SK-N-SH treated with all-trans-retinoic acid at 6 μM for 48 hours (cell line): ENCODE data around the gene MARCHF5.

Source experiments
- ATAC-seq: fragments of 200-7000 bp; cut with Tn5 transposase; 3 replicates; pipeline ENCODE4 v1.9.1; 2020; ENCODE audit warnings: mild to moderate bottlenecking, moderate library complexity
- ARNTL ChIP-seq: fragments of 450-650 bp; formaldehyde crosslinking; IDR thresholded peaks from 2 replicates; pipeline ENCODE4 v1.5.0; 2020; ENCODE audit warnings: low read depth, mild to moderate bottlenecking, moderate library complexity, borderline replicate concordance
- BACH2 ChIP-seq: fragments of 250-450 bp; sonication (Bioruptor Pico); IDR thresholded peaks from 2 replicates; pipeline ENCODE4 v1.9.0; 2021; ENCODE audit warnings: mild to moderate bottlenecking, borderline replicate concordance
- CREB5 ChIP-seq: fragments of 250-450 bp; sonication (Bioruptor Pico); IDR thresholded peaks from 2 replicates; pipeline ENCODE4 v1.5.1; 2020; ENCODE audit warnings: low read depth, mild to moderate bottlenecking, moderate library complexity
- CSDC2 ChIP-seq: fragments of 250-450 bp; sonication (Bioruptor Pico); IDR thresholded peaks from 2 replicates; pipeline ENCODE4 v1.5.0; 2020; ENCODE audit warnings: mild to moderate bottlenecking, moderate library complexity
- CSRNP3 ChIP-seq: fragments of 250-450 bp; sonication (Bioruptor Pico); IDR thresholded peaks from 2 replicates; pipeline ENCODE4 v1.5.1; 2021; ENCODE audit warnings: mild to moderate bottlenecking, moderate library complexity
- GLIS3 ChIP-seq: fragments of 250-450 bp; sonication (Bioruptor Pico); IDR thresholded peaks from 2 replicates; pipeline ENCODE4 v1.5.0; 2020; ENCODE audit warnings: mild to moderate bottlenecking, moderate library complexity
- ISL1 ChIP-seq: fragments of 250-450 bp; sonication (Bioruptor Pico); IDR thresholded peaks from 2 replicates; pipeline ENCODE4 v2.1.2; 2022; ENCODE audit warnings: mild to moderate bottlenecking, moderate library complexity
- OSR1 ChIP-seq: fragments of 250-450 bp; sonication (Bioruptor Pico); IDR thresholded peaks from 2 replicates; pipeline ENCODE4 v1.8.0; 2022; ENCODE audit warnings: moderate library complexity, mild to moderate bottlenecking, inconsistent platforms
- PATZ1 ChIP-seq: fragments of 250-450 bp; sonication (Bioruptor Pico); IDR thresholded peaks from 2 replicates; pipeline ENCODE4 v1.8.0; 2020; ENCODE audit warnings: mild to moderate bottlenecking, moderate library complexity, borderline replicate concordance
- POU6F1 ChIP-seq: fragments of 250-450 bp; sonication (Bioruptor Pico); IDR thresholded peaks from 2 replicates; pipeline ENCODE4 v1.8.0; 2021; ENCODE audit warnings: low read depth, mild to moderate bottlenecking, moderate library complexity, borderline replicate concordance
- PPARA ChIP-seq: fragments of 250-450 bp; sonication (Bioruptor Pico); IDR thresholded peaks from 2 replicates; pipeline ENCODE4 v1.5.0; 2020; ENCODE audit warnings: mild to moderate bottlenecking, borderline replicate concordance
- RARB ChIP-seq: fragments of 250-450 bp; sonication (Bioruptor Pico); IDR thresholded peaks from 2 replicates; pipeline ENCODE4 v1.8.0; 2021; ENCODE audit warnings: mild to moderate bottlenecking, moderate library complexity
- SNAI2 ChIP-seq: fragments of 250-450 bp; sonication (Bioruptor Pico); IDR thresholded peaks from 2 replicates; pipeline ENCODE4 v1.5.0; 2020; ENCODE audit warnings: mild to moderate bottlenecking, moderate library complexity
- TCF4 ChIP-seq: fragments of 250-450 bp; sonication (Bioruptor Pico); IDR thresholded peaks from 2 replicates; pipeline ENCODE4 v1.8.0; 2021; ENCODE audit warnings: mild to moderate bottlenecking, moderate library complexity, borderline replicate concordance
- TOX ChIP-seq: fragments of 250-450 bp; sonication (Bioruptor Pico); IDR thresholded peaks from 2 replicates; pipeline ENCODE4 v1.8.0; 2021; ENCODE audit warnings: mild to moderate bottlenecking, moderate library complexity, borderline replicate concordance
- ZC3H10 ChIP-seq: fragments of 250-450 bp; sonication (Bioruptor Pico); IDR thresholded peaks from 2 replicates; pipeline ENCODE4 v1.5.1; 2021; ENCODE audit warnings: mild to moderate bottlenecking, moderate library complexity
- ZFP3 ChIP-seq: fragments of 250-450 bp; sonication (Bioruptor Pico); IDR thresholded peaks from 2 replicates; pipeline ENCODE4 v1.5.0; 2020; ENCODE audit warnings: mild to moderate bottlenecking, moderate library complexity
- ZFP30 ChIP-seq: fragments of 450-650 bp; formaldehyde crosslinking; IDR thresholded peaks from 2 replicates; pipeline ENCODE4 v1.5.0; 2022; ENCODE audit warnings: mild to moderate bottlenecking, moderate library complexity
- ZNF565 ChIP-seq: fragments of 450-650 bp; formaldehyde crosslinking; conservative IDR thresholded peaks from 2 replicates; pipeline ENCODE4 v1.5.0; 2020; ENCODE audit warnings: low read depth, mild to moderate bottlenecking, moderate library complexity
- ZNF70 ChIP-seq: fragments of 450-650 bp; formaldehyde crosslinking; IDR thresholded peaks from 2 replicates; pipeline ENCODE4 v1.5.0; 2020; ENCODE audit warnings: mild to moderate bottlenecking, moderate library complexity
- ZNF8 ChIP-seq: fragments of 450-650 bp; formaldehyde crosslinking; IDR thresholded peaks from 2 replicates; pipeline ENCODE4 v1.5.0; 2020; ENCODE audit warnings: mild to moderate bottlenecking, moderate library complexity
- TF ChIP-seq, protein P1 (sequence below): fragments of 250-450 bp; sonication (Bioruptor Pico); IDR thresholded peaks from 2 replicates; pipeline ENCODE4 v1.5.0; 2020; ENCODE audit warnings: mild to moderate bottlenecking, moderate library complexity

Gene MARCHF5

GRCh38 chr10:92242380-92242779, 48.6 kb upstream of the MARCHF5 start (continued):
- no peak for TF ChIP-seq ISL1 (CRISPR knock-in tag)
- no peak for TF ChIP-seq TOX (CRISPR knock-in tag)
- no peak for TF ChIP-seq PPARA (CRISPR knock-in tag)
- TF ChIP-seq GLIS3 (CRISPR knock-in tag), result no peak
- TF ChIP-seq ZC3H10 (CRISPR knock-in tag), result no peak
- TF ChIP-seq CSDC2, result no peak

GRCh38 chr10:92242910-92243671, 47.9 kb upstream of the MARCHF5 start:
- TF ChIP-seq PPARA (CRISPR knock-in tag), result no peak
- TF ChIP-seq ZFP30 (CRISPR knock-in tag), result no peak
- no peak for TF ChIP-seq ARNTL (CRISPR knock-in tag)
- no peak for TF ChIP-seq ZFP3 (CRISPR knock-in tag)
- no peak for TF ChIP-seq ZNF70
- no peak for TF ChIP-seq TCF4 (CRISPR knock-in tag)
- no peak for TF ChIP-seq CREB5 (CRISPR knock-in tag)
- no peak for TF ChIP-seq PATZ1 (CRISPR knock-in tag)
- TF ChIP-seq TOX (CRISPR knock-in tag), result no peak
- TF ChIP-seq POU6F1, result no peak
- TF ChIP-seq OSR1, result no peak
- TF ChIP-seq GLIS3 (CRISPR knock-in tag), result no peak
- no peak for TF ChIP-seq ISL1 (CRISPR knock-in tag)
- TF ChIP-seq RARB (CRISPR knock-in tag), result no peak
- no peak for TF ChIP-seq BACH2 (CRISPR knock-in tag)
- TF ChIP-seq ZNF8 (CRISPR knock-in tag), result no peak
- TF ChIP-seq, protein P1, sequence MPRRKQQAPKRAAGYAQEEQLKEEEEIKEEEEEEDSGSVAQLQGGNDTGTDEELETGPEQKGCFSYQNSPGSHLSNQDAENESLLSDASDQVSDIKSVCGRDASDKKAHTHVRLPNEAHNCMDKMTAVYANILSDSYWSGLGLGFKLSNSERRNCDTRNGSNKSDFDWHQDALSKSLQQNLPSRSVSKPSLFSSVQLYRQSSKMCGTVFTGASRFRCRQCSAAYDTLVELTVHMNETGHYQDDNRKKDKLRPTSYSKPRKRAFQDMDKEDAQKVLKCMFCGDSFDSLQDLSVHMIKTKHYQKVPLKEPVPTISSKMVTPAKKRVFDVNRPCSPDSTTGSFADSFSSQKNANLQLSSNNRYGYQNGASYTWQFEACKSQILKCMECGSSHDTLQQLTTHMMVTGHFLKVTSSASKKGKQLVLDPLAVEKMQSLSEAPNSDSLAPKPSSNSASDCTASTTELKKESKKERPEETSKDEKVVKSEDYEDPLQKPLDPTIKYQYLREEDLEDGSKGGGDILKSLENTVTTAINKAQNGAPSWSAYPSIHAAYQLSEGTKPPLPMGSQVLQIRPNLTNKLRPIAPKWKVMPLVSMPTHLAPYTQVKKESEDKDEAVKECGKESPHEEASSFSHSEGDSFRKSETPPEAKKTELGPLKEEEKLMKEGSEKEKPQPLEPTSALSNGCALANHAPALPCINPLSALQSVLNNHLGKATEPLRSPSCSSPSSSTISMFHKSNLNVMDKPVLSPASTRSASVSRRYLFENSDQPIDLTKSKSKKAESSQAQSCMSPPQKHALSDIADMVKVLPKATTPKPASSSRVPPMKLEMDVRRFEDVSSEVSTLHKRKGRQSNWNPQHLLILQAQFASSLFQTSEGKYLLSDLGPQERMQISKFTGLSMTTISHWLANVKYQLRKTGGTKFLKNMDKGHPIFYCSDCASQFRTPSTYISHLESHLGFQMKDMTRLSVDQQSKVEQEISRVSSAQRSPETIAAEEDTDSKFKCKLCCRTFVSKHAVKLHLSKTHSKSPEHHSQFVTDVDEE (CRISPR knock-in tag), result no peak
- TF ChIP-seq SNAI2, result no peak
- TF ChIP-seq CSDC2, result no peak
- peak; percentile 82 for ATAC-seq

DNA sequence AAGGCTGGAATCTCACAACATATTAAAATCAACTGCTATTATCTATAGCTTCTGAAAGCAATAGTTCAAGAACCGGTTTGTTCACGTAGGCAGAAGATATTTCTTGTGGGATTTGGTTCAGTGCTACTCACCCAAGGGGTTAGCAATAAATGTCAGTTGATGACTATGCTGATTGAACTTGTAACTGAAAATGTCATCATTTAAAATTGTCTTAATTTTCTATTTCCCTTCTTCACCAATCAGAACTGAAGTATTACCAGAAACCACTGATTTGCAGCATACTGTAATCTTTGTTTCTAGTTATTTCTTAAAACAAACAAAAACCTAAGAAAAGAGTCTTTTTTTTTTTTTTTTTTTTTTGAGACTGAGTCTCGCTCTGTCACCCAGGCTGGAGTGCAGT, 46.2 kb upstream of the MARCHF5 start:
- ATAC-seq, result no peak
- TF ChIP-seq ZFP3 (CRISPR knock-in tag), result no peak
- TF ChIP-seq TOX (CRISPR knock-in tag), result no peak
- TF ChIP-seq GLIS3 (CRISPR knock-in tag), result no peak
- TF ChIP-seq PPARA (CRISPR knock-in tag), result no peak
- no peak for TF ChIP-seq ISL1 (CRISPR knock-in tag)
- TF ChIP-seq ZNF565, result no peak
- TF ChIP-seq ARNTL (CRISPR knock-in tag), result no peak
- no peak for TF ChIP-seq OSR1
- TF ChIP-seq BACH2 (CRISPR knock-in tag), result no peak
- TF ChIP-seq CSRNP3, result no peak
